Thyroid gland (tissue), 4 donors: ENCODE data around the gene EEF1AKMT3. TPM values are rescaled to one million over a fixed set of nuclear protein-coding genes. Genes with fewer than 3 reads are reported as not detected.

ENCODE experiments used
- DNase-seq, 2 donors: peaks; one replicate each; pipeline ENCODE4 v3.0.0-alpha.2; 2019
- H3K27ac ChIP-seq, 3 donors: fragments of 200-600 bp; sonication (generic); 1 replicate in 2 of 3; 2 replicates in 1 of 3; pipeline ENCODE4 v1.5.1; 2016 to 2019; ENCODE audit warnings: mild to moderate bottlenecking in 1 of 3, moderate library complexity in 1 of 3
- H3K27me3 ChIP-seq: fragments of 200-600 bp; sonication (generic); one replicate; pipeline ENCODE4 v1.5.1; 2019
- H3K36me3 ChIP-seq, 2 donors: fragments of 200-600 bp; sonication (generic); one replicate each; pipeline ENCODE4 v1.5.1; 2016 to 2019
- H3K4me1 ChIP-seq, 2 donors: fragments of 200-600 bp; sonication (generic); one replicate each; pipeline ENCODE4 v1.5.1; 2017 to 2019
- H3K4me3 ChIP-seq, 3 donors: fragments of 200-600 bp; sonication (generic); replicated peaks in 1 of 3; 1 replicate in 2 of 3; 2 replicates in 1 of 3; pipeline ENCODE4 v1.5.1; 2016; ENCODE audit warnings: mild to moderate bottlenecking in 1 of 3
- H3K9me3 ChIP-seq: fragments of 200-600 bp; sonication (generic); one replicate; pipeline ENCODE4 v1.5.1; 2017
- CTCF ChIP-seq, 6 experiments: fragments of 200-600 bp in 3 of 6; fragments of 450-650 bp in 3 of 6; sonication (generic) in 3 of 6; IDR thresholded peaks; one replicate each; pipeline ENCODE4 v1.5.1; 2016 to 2019; ENCODE audit warnings: antibody characterized with exemption in 6 of 6, mild to moderate bottlenecking in 2 of 6, inconsistent platforms in 1 of 6, moderate library complexity in 1 of 6
- POLR2A ChIP-seq, 2 donors: fragments of 450-650 bp; IDR thresholded peaks; one replicate each; pipeline ENCODE4 v1.6.1; 2017; ENCODE audit warnings: antibody characterized with exemption in 2 of 2, mild to moderate bottlenecking in 2 of 2, moderate library complexity in 1 of 2
- WGBS, 2 donors: methylation state at CpG; one replicate each; pipeline ENCODE4 v1.1.5; 2017; 5-methylcytosine and 5-hydroxymethylcytosine counted together
- intact Hi-C: fragments of 100-400 bp; cut with DNase I; formaldehyde crosslinking; loops from one replicate; pipeline ENCODE4 v1.15.1; 2023
- total RNA-seq, 4 donors: library from RNA; depleted of rRNA; stranded (reverse); fragments of >200 nt; gene quantifications; one replicate each; pipeline ENCODE4 v1.2.3, GENCODE V29; 2016

Gene EEF1AKMT3
- total RNA-seq, 4 donors from 2014 or later = 12.1 to 20.4 (median 16.5) TPM

- no peaks in the 10 kb centered on the region for H3K27me3 ChIP-seq
- intact Hi-C loops = no loop called here
- H3K4me3 ChIP-seq = no peak overlapping the region
- TF ChIP-seq POLR2A (IDR thresholded peaks at IDR 0.05) = no peak
- H3K4me1 ChIP-seq = peaks cover 9 to 24% of the 10 kb centered on the region in 2 donors
- H3K36me3 ChIP-seq = peaks cover 8 to 12% of the 10 kb centered on the region in 2 donors
- 43 to 60% methylated on average over 5 to 10 of the region's 11 CpGs for WGBS, 2 donors
- H3K27ac ChIP-seq = no peak overlapping the region
- DNase-seq = no peak
- no peaks in the 10 kb centered on the region for H3K9me3 ChIP-seq
Measured at GRCh38 chr12:57724936-57725740, 47.3 kb upstream of the EEF1AKMT3 start.

GRCh38 chr12:57725851-57726150 lies 46.6 kb upstream of the EEF1AKMT3 start:
- intact Hi-C loops = no loop called here
- H3K36me3 ChIP-seq = peaks cover 1 to 5% of the 10 kb centered on the region in 2 donors

GRCh38 chr12:57726151-57726883 lies 46.1 kb upstream of the EEF1AKMT3 start:
- DNase-seq = peak; percentile 55 to 62
- Histone ChIP-seq H3K27me3 (no peaks in the 10 kb centered on the region), H3K27ac (no peak overlapping the region), H3K4me3 (peak overlapping the region in 2 of 3 donors; percentile 12 to 42), H3K9me3 (no peaks in the 10 kb centered on the region), H3K36me3 (no peaks in the 10 kb centered on the region), H3K4me1 (peaks cover 9 to 24% of the 10 kb centered on the region in 2 donors)
- intact Hi-C loops = no loop called here
- WGBS, 2 donors = 19% methylated on average over 7 to 44 of the region's 79 CpGs
- TF ChIP-seq POLR2A (IDR thresholded peaks at IDR 0.05) (no peak), CTCF (IDR thresholded peaks at IDR 0.05) (peak in 4 of 6 experiments; percentile 16 to 57 (median 32))

More at GRCh38 chr12:57725851-57726150, 46.6 kb upstream of the EEF1AKMT3 start:
- Histone ChIP-seq H3K4me1 (peaks cover 9 to 24% of the 10 kb centered on the region in 2 donors), H3K27ac (no peak overlapping the region), H3K4me3 (no peak overlapping the region), H3K9me3 (no peaks in the 10 kb centered on the region), H3K27me3 (no peaks in the 10 kb centered on the region)
- TF ChIP-seq POLR2A (IDR thresholded peaks at IDR 0.05) (no peak), CTCF (IDR thresholded peaks at IDR 0.05) (no peak)
- DNase-seq = no peak
- 12 to 35% methylated on average over 4 to 8 of the region's 10 CpGs for WGBS, 2 donors

- Histone ChIP-seq H3K27ac (no peak overlapping the region), H3K9me3 (no peaks in the 10 kb centered on the region), H3K27me3 (no peaks in the 10 kb centered on the region), H3K4me1 (peaks cover 9 to 24% of the 10 kb centered on the region in 2 donors), H3K4me3 (peak overlapping the region in 2 of 3 donors; percentile 12 to 42), H3K36me3 (no peaks in the 10 kb centered on the region)
- WGBS, 2 donors = 9 to 35% methylated on average over 14 to 32 of the region's 76 CpGs
- TF ChIP-seq CTCF (IDR thresholded peaks at IDR 0.05) (peak in 1 of 6 experiments; percentile 3), POLR2A (IDR thresholded peaks at IDR 0.05) (no peak)
- intact Hi-C loops = no loop called here
- DNase-seq = peak; percentile 70 to 79
Measured at GRCh38 chr12:57726884-57727757, 45.3 kb upstream of the EEF1AKMT3 start.

GRCh38 chr12:57727758-57728395 lies 44.5 kb upstream of the EEF1AKMT3 start:
- H3K4me1 ChIP-seq = peaks cover 9 to 24% of the 10 kb centered on the region in 2 donors
- H3K4me3 ChIP-seq = no peak overlapping the region
- TF ChIP-seq POLR2A (IDR thresholded peaks at IDR 0.05) (no peak), CTCF (IDR thresholded peaks at IDR 0.05) (no peak)
- no peak overlapping the region for H3K27ac ChIP-seq
- H3K36me3 ChIP-seq = no peaks in the 10 kb centered on the region
- no peaks in the 10 kb centered on the region for H3K9me3 ChIP-seq
- H3K27me3 ChIP-seq = no peaks in the 10 kb centered on the region
- intact Hi-C loops = no loop called here
- 38 to 45% methylated on average over 20 to 21 of the region's 21 CpGs for WGBS, 2 donors
- DNase-seq = peak; percentile 60
